HG02642 (cell line): ENCODE results near the gene MYL10.

Source experiments
- ATAC-seq: cut with Tn5 transposase; IDR thresholded peaks from one replicate; pipeline ENCODE4 v1.9.1; 2021; ENCODE audit warnings: mild to moderate bottlenecking; ENCODE audit not compliant: unreplicated experiment, poor library complexity

The MYL10 gene

DNA sequence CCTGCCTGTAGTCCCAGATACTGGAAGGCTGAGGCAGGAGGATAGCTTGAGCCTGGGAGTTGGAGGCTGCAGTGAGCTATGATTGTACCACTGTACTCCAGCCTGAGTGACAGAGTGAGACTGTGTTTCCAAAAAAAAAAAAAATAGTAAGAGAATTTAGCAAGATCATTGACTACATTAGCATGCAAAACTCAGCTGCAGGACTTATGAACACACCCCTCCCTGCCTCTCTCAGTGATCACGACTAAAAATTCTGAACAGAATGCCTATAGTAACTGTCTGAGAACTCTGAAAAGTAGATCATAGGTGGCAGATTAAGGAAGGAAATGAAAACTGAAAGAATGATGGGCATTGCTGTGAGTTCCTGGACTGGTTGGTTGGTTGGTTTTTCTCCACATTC is 50.5 kb downstream of the MYL10 start:
- no peak for ATAC-seq

DNA sequence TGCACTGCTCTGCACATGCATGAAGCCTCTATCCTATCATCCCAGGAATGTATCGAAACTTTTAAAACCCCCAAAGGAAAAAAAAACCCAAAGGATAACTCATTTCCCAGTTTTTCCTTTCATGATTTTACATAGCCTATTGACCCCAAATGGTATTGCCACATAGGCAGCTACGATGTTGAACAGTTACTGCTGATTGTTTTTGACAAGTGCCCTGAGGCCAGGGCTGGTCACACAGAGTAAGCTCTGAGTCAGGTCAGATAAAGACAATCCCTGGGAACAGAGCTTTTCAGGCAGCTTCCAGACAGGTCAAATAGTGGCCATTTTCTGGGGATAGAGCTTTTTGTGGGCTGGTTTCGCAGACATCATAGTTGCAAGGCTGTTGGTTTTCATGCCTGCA is 52.1 kb downstream of the MYL10 start:
- ATAC-seq, result no peak

DNA sequence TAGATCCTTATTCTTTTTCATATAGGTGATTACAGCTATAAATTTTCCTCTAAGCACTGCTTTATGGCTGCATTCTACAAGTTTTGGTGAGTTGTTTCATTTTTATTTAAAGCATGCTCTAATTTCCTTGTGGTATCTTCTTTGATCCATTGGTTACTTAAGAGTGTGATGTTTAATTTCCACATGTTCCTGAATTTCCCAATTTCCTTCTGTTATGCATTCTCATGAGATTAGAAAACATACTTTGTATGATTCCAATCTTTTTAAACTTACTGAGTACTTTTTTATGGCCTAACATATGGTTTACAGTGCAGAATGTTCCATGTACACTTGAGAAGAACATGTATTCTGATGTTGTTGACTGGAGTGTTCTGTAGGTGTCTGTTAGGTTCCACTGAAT is 53.4 kb downstream of the MYL10 start:
- no peak for ATAC-seq

DNA sequence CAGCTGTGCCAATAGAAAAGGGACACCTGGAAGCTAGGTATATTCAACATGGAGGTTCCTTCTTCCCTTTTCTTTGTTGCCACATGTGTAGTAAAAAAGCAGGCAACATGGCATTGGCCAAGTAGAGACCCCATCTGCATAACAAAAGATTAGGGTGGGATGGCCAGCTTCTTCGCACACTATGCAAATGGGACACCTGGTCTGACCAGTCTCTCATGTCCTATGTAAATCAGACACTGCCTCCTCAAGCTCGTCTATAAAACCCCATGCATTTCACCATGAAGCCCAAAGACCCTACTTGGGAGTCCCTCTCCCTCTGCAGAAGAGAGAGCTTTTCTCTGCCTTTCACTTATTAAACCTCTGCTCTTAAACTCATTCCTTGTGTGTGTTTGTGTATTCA is 53.9 kb downstream of the MYL10 start:
- ATAC-seq, result no peak

DNA sequence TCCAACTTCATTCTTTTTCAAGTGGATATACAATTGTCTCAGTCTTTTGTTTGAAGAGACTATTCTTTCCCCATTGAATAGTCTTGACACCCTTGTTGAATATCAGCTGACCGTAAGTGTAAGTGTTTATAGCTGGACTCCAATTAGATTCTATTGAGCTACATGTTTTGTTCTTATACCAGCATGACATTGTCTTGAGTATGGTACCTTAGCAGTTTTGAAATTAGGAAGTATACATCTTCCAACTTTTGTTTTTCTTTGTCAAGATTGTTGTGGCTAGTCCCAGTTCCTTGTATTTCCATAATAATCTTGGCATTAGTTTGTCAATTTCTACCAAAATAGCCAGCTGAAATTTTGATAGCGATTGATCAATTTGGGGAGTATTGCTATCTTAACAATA is 56.9 kb downstream of the MYL10 start:
- ATAC-seq, result no peak

DNA sequence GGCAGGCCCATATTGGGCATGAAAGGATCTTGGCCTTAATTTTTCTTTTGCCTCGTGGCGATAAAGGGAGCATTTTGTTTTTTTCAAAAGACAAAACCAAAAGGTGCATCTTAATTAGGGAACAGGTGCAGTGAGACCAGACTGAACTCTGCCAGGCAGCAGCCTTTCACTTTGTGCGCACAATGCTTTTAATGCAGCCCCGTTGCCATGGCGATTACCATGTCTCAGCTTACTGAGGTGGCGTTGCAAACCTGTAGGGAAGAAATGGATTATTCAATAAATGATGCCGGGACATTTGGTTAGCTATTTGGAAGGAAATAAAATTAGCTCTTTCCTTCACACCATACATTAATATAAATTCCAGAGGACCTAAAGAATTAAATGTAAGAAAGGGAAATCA is 61.9 kb downstream of the MYL10 start:
- no peak for ATAC-seq

DNA sequence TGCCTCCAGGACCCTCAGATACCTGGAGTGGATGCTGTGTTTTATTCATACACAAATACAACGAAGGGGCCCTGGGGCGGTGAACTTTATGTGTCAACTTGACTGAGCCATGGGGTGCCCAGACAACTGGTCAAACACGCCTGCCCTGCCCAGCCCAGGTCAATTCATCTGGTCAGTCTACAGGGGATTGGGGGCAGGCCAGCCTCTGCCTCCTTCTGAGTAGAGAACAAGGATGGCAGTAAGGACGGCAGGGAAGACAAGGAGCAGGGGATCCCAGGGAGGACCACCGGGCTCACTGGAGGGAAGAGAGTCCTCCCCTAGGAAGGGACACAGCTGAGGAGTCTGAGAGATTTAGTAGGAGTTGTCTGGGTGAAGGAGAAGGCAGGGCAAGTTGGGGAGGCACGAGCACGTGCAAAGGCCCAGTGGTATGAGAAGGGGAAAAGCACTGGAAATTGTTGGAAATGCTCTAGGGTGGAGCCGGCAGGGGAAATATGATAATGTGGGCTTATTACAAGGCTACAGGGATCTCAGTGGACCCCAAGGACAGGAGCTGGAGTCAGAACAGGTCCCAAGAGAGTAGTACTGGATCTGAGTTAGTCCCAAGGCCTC is 63.4 kb downstream of the MYL10 start:
- ATAC-seq, result no peak

DNA sequence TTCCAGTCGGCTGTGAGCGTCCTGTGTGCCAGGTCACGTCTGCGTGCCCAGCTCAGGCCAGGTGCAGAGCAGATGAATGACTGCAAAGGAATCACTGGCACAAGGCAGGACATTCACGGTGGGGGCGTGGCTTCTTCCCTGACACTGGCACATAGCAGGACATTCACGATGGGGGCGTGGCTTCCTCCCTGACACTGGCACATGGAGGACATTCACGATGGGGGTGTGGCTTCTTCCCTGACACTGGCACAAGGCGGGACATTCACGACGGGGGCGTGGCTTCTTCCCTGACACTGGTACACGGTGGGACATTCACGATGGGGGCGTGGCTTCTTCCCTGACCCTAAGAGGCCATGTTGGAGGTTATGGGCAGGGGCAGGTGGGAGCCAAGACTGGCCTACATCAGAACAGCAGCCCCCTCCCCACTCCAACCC is 64.3 kb downstream of the MYL10 start:
- ATAC-seq, result no peak

DNA sequence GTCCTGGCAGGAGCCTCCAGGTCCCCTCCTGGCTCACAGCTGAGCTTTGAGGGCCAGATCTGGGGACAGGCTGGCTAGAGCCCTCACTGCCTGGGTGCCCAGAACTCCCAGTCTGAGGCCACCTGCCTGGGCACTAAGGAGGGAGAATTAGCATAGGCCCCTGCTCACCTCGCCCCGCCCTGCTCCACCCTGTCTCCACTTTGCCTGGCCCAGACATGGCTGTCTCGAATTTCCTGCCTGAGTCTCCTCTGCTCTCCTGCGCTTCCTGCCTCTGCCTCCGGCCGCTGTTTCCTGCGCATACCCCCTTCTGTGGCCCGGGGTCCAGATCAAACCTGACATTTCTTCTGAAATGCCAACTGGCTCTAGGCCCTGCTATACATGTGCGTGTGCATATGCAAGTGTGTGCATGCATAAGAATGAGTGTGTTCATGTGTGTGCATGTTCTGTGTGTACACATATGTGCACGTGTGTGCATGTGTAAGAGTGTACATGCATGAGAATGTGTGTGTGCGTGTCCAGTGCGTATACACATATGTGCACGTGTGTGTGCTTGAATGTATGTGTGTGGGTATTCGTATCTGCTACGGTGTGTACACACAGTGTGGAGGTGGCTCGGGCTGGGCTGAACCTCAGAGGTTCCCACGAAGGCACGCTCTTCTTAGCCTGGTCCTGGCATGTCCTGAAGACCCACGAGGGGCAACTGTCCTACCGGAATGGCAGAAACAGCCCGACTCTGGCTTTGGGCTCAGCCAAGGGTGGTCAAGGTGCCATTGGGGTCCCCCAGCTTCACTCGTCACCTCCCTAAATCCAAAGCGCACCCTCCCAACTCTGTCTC is 64.9 kb downstream of the MYL10 start:
- no peak for ATAC-seq
